Renal cortex interstitium (tissue), 11 donors: ENCODE data around the gene OR52N2. TPM values are rescaled to one million over a fixed set of nuclear protein-coding genes. Genes with fewer than 3 reads are reported as not detected.

Source experiments
- DNase-seq, 11 donors: peaks; one replicate each; pipeline ENCODE4 v3.0.0-alpha.2; 2013; ENCODE audit warnings: low read depth in 9 of 11, low spot score in 4 of 11; ENCODE audit errors: extremely low read depth in 1 of 11
- polyA plus RNA-seq, 3 donors: library from polyadenylated mRNA; unstranded; fragments of 120-200 nt; gene quantifications; one replicate each; pipeline ENCODE4 v1.2.1, GENCODE V29; 2013; ENCODE audit not compliant: insufficient read length in 3 of 3

OR52N2 gene
- polyA plus RNA-seq, 3 donors: not detected

GRCh38 chr11:5865826-5866225, 57.1 kb downstream of the OR52N2 start:
- DNase-seq: no peak

Other genes starting within 250 kb of the OR52N2 start
- gene OR52B6, start 228.0 kb upstream of the OR52N2 start, polyA plus RNA-seq: not detected
- 10 to 100 TPM; 22.2 to 30.3 (median 24.0) TPM for gene TRIM6, start 212.3 kb upstream of the OR52N2 start, polyA plus RNA-seq
- gene TRIM34, start 183.9 kb upstream of the OR52N2 start, polyA plus RNA-seq: 10 to 100 TPM in 1 of 3 donors, 1 to 10 TPM in 2; 7.3 to 10.7 (median 7.9) TPM
- 10 to 100 TPM; 38.4 to 49.2 (median 39.7) TPM for gene TRIM5, start 123.8 kb upstream of the OR52N2 start, polyA plus RNA-seq
- 10 to 100 TPM in 1 of 3 donors, 1 to 10 TPM in 2; 6.1 to 13.9 (median 7.0) TPM for gene TRIM22, start 119.1 kb upstream of the OR52N2 start, polyA plus RNA-seq
- not detected for gene OR56B1, start 72.5 kb upstream of the OR52N2 start, polyA plus RNA-seq
- gene OR52N4, start 54.7 kb upstream of the OR52N2 start, polyA plus RNA-seq: not detected
- not detected for gene OR52N5, start 25.6 kb upstream of the OR52N2 start, polyA plus RNA-seq
- gene OR52N1, start 17.7 kb upstream of the OR52N2 start, polyA plus RNA-seq: not detected
- gene OR52E6, start 33.0 kb downstream of the OR52N2 start, polyA plus RNA-seq: not detected
- gene OR52E8, start 48.8 kb downstream of the OR52N2 start, polyA plus RNA-seq: not detected
- gene OR52E4, start 71.7 kb downstream of the OR52N2 start, polyA plus RNA-seq: under 1 TPM in 2 of 3 donors, not detected in 1; 0.05 to 0.06 TPM
- gene OR52E5, start 84.3 kb downstream of the OR52N2 start, polyA plus RNA-seq: not detected
- gene OR56A3, start 133.3 kb downstream of the OR52N2 start, polyA plus RNA-seq: not detected
- not detected for gene OR56A5, start 159.6 kb downstream of the OR52N2 start, polyA plus RNA-seq
- gene OR52L1, start 178.1 kb downstream of the OR52N2 start, polyA plus RNA-seq: not detected
- gene OR56A4, start 198.0 kb downstream of the OR52N2 start, polyA plus RNA-seq: under 1 TPM; 0.04 to 0.09 (median 0.06) TPM
- gene OR56A1, start 221.8 kb downstream of the OR52N2 start, polyA plus RNA-seq: under 1 TPM in 1 of 3 donors, not detected in 2; 0.03 TPM